GM19328 (cell line): Measurements from ENCODE around the gene GSTM4.

ENCODE experiments used
- ATAC-seq: cut with Tn5 transposase; IDR thresholded peaks from one replicate; pipeline ENCODE4 v1.9.1; 2021; ENCODE audit warnings: mild to moderate bottlenecking, moderate library complexity; ENCODE audit not compliant: unreplicated experiment

The GSTM4 gene

DNA sequence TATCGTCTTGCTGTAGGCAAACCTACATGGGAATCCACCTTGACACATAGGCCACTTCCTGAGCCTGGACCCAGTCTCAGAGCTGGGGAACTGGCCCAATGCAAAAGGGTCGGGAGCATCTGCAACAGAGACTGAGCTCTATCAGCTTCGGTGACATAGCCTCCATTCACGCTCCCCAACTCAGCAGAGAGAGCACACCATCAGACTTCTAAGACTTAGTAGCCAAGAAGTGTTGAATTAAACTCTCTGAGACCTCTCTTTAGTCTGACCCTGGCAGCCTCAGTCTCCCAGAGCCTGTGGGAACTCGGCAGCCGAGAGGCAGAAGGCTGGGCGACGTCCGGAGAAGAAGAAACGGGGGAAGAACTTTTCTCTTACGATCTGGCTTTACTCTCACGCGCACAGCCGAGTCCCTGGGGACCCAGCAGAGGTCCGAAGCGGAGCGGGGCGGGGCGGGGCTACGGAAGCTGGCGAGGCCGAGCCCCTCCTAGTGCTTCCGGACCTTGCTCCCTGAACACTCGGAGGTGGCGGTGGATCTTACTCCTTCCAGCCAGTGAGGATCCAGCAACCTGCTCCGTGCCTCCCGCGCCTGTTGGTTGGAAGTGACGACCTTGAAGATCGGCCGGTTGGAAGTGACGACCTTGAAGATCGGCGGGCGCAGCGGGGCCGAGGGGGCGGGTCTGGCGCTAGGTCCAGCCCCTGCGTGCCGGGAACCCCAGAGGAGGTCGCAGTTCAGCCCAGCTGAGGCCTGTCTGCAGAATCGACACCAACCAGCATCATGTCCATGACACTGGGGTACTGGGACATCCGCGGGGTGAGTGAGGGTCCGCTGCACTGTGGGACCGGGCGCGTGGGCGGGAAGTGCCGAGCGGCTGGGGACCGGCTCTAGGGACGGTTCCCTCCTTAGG lies at the start of gene GSTM4:
Gene GSTM4 (plus strand): TSS at position 485 of the 905 bp plus-strand sequence. CDS start 291 bp downstream, at position 776.
- ATAC-seq = peak; percentile 84

DNA sequence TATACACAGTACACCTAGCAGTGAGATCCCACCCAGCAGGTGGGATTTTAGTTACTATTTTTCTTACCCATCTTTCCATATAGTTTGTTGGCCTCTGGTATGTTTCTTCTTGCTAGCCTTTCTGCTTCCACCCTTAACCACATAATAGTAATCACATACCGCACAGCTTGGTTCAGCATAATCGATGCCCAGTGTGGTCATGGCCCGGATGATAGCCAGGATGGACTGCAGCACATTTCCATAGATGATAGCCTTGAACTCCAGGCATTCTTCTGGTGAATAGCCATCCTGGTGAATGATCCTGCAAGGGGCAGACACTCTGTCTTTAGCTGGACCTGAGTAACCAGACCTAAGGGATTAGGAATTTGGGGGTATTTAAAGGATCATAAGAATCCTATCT lies 46.0 kb upstream of the GSTM4 start:
- ATAC-seq = no peak

DNA sequence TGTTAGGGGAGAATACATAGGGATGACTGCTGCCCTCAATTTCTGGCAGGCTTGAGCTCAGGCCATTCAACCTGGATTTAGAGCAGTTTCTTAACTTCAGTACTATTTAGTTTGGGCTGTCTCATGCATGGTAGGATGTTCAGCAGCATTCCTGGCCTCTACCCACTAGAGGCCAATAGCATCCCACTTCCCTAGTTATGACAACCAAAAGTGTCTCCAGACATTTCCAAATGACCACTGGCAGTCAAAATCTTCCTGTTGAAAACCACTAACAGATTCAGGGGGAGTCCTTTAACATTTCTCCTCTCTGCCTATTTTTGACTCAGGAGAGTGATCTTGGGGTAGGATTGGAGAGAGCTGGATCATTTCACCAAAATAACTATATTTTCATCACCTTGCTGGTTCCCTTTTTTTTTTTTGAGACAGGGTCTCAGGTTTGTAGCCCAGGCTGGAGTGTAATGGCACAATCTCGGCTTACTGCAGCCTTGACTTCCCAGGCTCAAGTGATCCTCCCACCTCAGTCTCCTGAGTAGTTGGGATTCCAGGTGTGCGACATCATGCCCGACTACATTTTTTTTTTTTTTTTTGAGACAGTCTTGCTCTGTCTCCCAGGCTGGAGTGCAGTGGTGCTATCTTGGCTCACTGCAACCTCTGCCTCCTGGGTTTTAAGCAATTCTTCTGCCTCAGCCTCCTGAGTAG lies 45.1 kb upstream of the GSTM4 start:
- ATAC-seq = no peak

- ATAC-seq = no peak
Measured at GRCh38 chr1:109611308-109611990, 44.5 kb upstream of the GSTM4 start.

DNA sequence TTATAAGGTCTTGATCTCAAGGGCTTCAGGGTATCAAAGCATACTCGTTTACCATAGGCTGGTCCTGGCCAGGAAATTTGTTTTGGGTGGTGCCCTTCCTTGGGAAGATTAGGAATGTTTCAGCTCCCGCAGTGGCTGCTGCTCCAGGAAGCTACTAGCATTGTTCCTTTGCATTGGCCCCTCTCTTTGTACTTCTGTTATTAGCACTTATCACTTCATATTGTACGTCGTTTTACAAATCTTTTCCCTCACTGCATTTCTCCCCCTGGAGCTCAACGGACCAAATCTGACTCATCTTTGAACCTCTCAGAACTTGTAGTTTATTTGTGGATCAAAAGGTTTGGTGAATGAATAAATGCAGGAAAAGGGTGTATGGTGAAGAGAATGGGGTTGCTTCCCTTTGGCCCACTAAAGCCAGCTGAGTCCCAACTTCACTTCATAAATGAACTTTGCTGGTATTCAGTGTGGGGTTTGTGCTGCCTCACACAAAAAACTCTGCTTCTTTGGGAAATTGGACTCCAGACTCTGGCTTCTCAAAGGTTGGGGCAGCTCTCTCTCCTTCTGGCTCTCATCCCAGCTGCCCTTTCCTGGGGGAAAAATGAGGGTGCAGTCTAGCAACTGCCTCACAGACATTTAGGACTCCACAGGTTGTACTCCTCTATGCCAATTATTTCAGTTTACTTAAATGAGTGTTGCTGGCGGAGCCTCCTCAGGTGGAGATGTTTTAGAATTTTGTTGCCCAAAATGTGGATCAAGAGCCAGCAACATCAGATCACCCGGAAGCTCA lies 42.3 kb upstream of the GSTM4 start:
- ATAC-seq = no peak

GRCh38 chr1:109615879-109616278 lies 40.0 kb upstream of the GSTM4 start:
- ATAC-seq = no peak

DNA sequence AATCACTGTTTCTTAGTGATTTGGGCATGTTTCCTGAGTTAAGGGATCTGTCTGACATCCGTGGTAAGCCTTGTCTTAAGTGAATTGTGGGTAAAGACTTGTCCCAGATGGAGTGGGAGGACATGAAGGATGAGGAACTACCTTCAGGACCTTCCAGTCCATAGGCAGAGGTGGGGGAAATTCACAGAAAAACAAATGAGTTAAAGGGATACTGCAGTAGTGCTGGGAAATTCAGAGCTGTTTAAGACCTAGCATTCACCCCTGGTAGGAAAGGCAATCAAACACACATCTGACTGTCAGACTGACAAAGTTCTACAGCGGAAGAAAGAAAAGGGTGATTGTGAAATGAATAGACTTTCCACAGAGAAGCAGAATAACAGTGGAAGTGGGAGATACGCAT lies 39.5 kb upstream of the GSTM4 start:
- ATAC-seq = no peak

DNA sequence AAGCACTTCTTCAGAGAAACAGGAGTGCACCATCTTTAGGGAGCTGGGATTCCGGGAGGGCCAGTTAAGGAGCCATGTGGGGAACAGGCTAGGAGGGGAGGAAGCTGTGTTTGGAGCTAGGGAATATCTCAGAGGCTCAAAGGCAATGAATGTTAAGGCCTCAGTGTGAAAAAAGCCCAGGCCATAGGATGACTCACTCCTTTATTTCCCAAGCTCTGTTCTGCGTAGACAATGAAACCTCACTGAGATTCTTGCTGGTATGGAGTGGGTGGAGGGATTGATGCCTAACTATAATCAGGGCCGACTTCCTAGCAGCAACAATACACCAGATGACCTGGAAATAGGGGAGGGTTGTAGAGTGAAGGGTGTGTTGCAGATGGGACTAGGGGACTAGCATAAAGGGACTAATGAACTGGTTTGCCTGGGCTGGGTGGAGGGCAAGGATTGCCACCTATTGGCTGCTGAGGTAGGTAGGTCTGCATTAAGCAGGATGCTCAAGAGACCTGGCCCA lies 38.6 kb upstream of the GSTM4 start:
- no peak for ATAC-seq

- no peak for ATAC-seq
Measured at GRCh38 chr1:109618661-109619575, 37.0 kb upstream of the GSTM4 start.

GRCh38 chr1:109619576-109620400 lies 36.1 kb upstream of the GSTM4 start, which contains the start of the genes AMPD2 and GNAT2:
Gene AMPD2 (plus strand): TSS chr1:109619837. CDS start chr1:109621176, 1,339 bp downstream.
Gene GNAT2 (minus strand): TSS chr1:109619616. CDS start chr1:109612870, 6,746 bp downstream.
- peak; percentile 44 for ATAC-seq

- no peak for ATAC-seq
Measured at GRCh38 chr1:109620401-109620791, 35.5 kb upstream of the GSTM4 start.

GRCh38 chr1:109620841-109621286 lies 35.0 kb upstream of the GSTM4 start:
- peak; percentile 68 for ATAC-seq

GRCh38 chr1:109621379-109622136 lies 34.3 kb upstream of the GSTM4 start:
- no peak for ATAC-seq

DNA sequence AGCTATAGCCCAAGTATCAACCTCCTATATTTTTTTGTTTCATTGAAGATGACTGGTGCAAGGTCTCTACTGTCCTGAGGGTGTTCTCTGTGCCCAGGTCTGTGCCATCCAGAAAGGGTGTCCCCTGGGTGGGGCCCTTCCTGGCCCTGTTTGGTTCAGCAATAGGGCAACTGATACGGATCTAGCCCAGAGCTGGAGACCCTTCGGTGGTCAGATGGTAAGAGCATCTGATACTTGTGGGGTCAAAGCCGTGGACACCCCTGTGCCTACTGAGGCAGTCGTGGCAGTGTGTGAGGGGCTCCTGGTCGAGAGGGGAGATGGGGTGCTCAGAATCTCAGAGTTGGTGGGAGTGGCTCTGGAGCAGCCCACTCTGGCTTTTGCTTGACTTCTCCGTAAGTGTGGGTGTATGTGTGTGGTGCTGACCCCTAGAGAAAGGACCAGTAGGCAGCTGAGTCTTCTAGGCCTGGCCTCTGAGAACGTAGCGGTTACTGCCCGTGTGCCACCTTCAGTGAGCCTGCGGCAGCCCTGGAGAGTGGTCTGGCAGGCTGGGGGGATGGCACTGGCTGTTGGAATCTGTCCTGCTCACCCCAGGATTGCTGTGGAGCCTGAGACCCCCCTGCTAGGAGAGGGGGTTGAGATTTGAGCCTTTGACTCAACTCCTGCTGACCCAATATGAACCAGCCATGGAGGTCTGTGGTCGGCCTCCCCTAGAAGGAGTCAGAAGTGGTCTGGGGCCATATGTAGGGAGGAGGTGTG lies 33.6 kb upstream of the GSTM4 start:
- no peak for ATAC-seq

DNA sequence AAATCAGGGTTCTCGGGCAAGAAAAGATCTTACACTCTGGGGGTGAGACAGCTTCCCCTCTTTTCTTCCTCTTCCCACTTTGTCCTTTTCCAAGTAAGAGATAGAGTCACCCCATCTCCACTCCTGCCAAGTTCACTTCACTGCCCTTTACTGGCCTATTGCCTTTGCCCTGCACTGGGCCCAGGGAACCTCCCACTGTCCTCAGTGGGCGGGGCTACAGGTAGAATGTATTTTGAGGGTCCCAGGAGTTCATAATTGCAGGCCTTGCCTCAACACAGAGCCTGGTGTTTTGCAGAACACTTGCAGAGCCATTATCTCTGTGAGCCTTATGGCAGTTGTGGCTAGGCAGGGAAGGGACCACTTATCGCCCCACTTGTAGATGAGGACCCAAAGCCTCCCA lies 33.0 kb upstream of the GSTM4 start:
- ATAC-seq = no peak

GRCh38 chr1:109623601-109624161 lies 32.2 kb upstream of the GSTM4 start:
- ATAC-seq = no peak
